Measurements from ENCODE around the gene CDC25C.

CDC25C gene

DNA sequence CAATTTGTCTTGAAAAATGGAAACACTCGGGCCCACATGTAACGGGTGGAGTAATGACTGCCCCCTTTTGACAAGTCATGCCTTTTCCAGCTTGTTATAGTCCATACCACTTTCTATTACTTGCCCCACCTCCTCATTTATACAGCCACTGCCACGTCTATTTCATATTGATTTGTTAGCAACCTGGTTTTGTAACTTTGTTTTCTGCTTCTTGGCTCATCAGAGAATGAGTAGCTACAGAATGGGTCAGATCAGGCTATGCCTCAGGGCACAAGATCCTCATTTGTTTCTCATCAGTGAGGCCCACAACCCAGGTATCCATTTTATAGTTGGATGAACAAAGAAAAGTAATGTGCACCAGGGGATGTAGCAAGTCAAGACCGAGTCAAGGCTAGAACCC lies 58.9 kb downstream of the CDC25C start:
- no peak overlapping the region for H3K4me2 ChIP-seq (ENCODE audit: low read depth, low read length)
- no peak for TF ChIP-seq EZH2 (optimal IDR thresholded peaks at IDR 0.05; ENCODE audit: low read depth, low read length)
- no peaks in the 10 kb centered on the region for H3F3A ChIP-seq (ENCODE audit: insufficient read depth, low read length)
- no peaks in the 10 kb centered on the region; the same call in 1 of the 2 replicates for H3K27me3 ChIP-seq (replicated peaks; ENCODE audit: insufficient read depth, low read length)
- DNase-seq, result no peak
- no peaks in the 10 kb centered on the region for H3K9me3 ChIP-seq (replicated peaks; ENCODE audit: insufficient read depth, low read length)
- H3K27ac ChIP-seq (ENCODE audit: low read length), result no peak overlapping the region
- H3K79me2 ChIP-seq (ENCODE audit: low read length), result no peaks in the 10 kb centered on the region
- no peaks in the 10 kb centered on the region for H3K36me3 ChIP-seq (replicated peaks; ENCODE audit: insufficient read depth, low read length)
- H4K20me1 ChIP-seq (ENCODE audit: insufficient read depth, low read length), result no peaks in the 10 kb centered on the region
- H2AFZ ChIP-seq (ENCODE audit: low read length), result no peak overlapping the region
- no peak overlapping the region for H3K4me3 ChIP-seq (ENCODE audit: low read length)
- H3K4me1 ChIP-seq (ENCODE audit: low read length), result no peaks in the 10 kb centered on the region
- H3K9me2 ChIP-seq (replicated peaks; ENCODE audit: insufficient read depth, low read length), result no peaks in the 10 kb centered on the region
- no peak overlapping the region for H3K9ac ChIP-seq (ENCODE audit: low read length)

DNA sequence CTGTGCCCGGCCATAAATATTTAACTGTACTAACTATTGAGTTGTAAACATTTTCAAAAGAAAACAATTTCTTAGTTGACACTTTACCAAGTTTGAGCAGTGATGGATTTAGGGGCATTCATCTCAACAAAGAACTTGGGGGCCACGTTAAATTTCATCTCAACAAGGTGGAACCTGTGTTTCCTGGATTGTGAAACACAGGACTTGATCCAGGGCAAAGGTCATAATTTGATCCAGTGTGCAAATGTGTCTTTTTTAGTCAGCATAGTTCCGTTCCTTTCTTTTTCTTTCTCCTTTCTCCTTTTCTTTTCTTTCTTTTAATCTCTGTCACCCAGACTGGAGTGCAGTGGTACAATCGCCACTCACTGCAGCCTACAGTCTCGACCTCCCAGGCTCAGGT lies 60.3 kb downstream of the CDC25C start:
- Histone ChIP-seq H3K9me2 (replicated peaks; ENCODE audit: insufficient read depth, low read length) (no peaks in the 10 kb centered on the region), H3K79me2 (ENCODE audit: low read length) (no peaks in the 10 kb centered on the region), H3K4me3 (ENCODE audit: low read length) (no peak overlapping the region), H4K20me1 (ENCODE audit: insufficient read depth, low read length) (no peaks in the 10 kb centered on the region), H3K27me3 (replicated peaks; ENCODE audit: insufficient read depth, low read length) (no peaks in the 10 kb centered on the region; the same call in 1 of the 2 replicates), H3K4me1 (ENCODE audit: low read length) (no peaks in the 10 kb centered on the region), H3K9me3 (replicated peaks; ENCODE audit: insufficient read depth, low read length) (no peaks in the 10 kb centered on the region), H3K27ac (ENCODE audit: low read length) (no peak overlapping the region), H3F3A (ENCODE audit: insufficient read depth, low read length) (no peaks in the 10 kb centered on the region), H3K4me2 (ENCODE audit: low read depth, low read length) (no peak overlapping the region), H3K9ac (ENCODE audit: low read length) (no peak overlapping the region), H3K36me3 (replicated peaks; ENCODE audit: insufficient read depth, low read length) (no peaks in the 10 kb centered on the region), H2AFZ (ENCODE audit: low read length) (no peak overlapping the region)
- TF ChIP-seq EZH2phosphoT487 (IDR thresholded peaks at IDR 0.05; ENCODE audit: low read length) (no peak), EZH2 (optimal IDR thresholded peaks at IDR 0.05; ENCODE audit: low read depth, low read length) (no peak)
- TF ChIP-seq, protein P1, sequence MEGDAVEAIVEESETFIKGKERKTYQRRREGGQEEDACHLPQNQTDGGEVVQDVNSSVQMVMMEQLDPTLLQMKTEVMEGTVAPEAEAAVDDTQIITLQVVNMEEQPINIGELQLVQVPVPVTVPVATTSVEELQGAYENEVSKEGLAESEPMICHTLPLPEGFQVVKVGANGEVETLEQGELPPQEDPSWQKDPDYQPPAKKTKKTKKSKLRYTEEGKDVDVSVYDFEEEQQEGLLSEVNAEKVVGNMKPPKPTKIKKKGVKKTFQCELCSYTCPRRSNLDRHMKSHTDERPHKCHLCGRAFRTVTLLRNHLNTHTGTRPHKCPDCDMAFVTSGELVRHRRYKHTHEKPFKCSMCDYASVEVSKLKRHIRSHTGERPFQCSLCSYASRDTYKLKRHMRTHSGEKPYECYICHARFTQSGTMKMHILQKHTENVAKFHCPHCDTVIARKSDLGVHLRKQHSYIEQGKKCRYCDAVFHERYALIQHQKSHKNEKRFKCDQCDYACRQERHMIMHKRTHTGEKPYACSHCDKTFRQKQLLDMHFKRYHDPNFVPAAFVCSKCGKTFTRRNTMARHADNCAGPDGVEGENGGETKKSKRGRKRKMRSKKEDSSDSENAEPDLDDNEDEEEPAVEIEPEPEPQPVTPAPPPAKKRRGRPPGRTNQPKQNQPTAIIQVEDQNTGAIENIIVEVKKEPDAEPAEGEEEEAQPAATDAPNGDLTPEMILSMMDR (IDR thresholded peaks at IDR 0.05; ENCODE audit: low read length), result no peak
- no peak for DNase-seq

DNA sequence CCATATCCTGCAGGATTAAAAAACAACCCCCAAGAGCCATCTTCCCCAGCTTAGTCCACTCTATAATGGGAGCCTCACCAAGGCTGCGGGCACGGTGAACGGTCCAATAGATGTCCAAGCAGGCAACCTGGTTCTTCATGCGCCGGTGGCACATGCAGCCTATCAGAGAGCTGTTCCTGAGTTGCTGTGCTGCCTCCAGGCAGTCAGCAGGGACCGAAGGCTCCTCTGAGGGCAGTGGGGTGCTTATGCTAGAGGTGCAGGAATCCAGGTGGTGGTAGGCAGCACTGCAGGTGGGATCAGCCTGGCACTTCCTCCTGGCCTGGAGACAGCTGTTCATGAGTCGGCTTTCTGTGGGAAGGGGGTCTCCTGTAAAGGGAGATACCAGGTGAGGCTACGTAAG lies 67.4 kb downstream of the CDC25C start:
- Histone ChIP-seq H3F3A (ENCODE audit: insufficient read depth, low read length) (no peaks in the 10 kb centered on the region), H3K4me1 (ENCODE audit: low read length) (no peaks in the 10 kb centered on the region), H3K36me3 (replicated peaks; ENCODE audit: insufficient read depth, low read length) (no peaks in the 10 kb centered on the region), H2AFZ (ENCODE audit: low read length) (no peak overlapping the region), H3K9me3 (replicated peaks; ENCODE audit: insufficient read depth, low read length) (no peaks in the 10 kb centered on the region), H3K27me3 (replicated peaks; ENCODE audit: insufficient read depth, low read length) (no peaks in the 10 kb centered on the region), H3K9me2 (replicated peaks; ENCODE audit: insufficient read depth, low read length) (no peaks in the 10 kb centered on the region), H3K27ac (ENCODE audit: low read length) (no peak overlapping the region), H3K4me3 (ENCODE audit: low read length) (no peak overlapping the region), H3K79me2 (ENCODE audit: low read length) (no peaks in the 10 kb centered on the region), H4K20me1 (ENCODE audit: insufficient read depth, low read length) (no peaks in the 10 kb centered on the region), H3K4me2 (ENCODE audit: low read depth, low read length) (no peak overlapping the region), H3K9ac (ENCODE audit: low read length) (no peak overlapping the region)
- DNase-seq, result no peak
- TF ChIP-seq, protein P1 (IDR thresholded peaks at IDR 0.05; ENCODE audit: low read length), result no peak
- TF ChIP-seq EZH2 (optimal IDR thresholded peaks at IDR 0.05; ENCODE audit: low read depth, low read length) (no peak), EZH2phosphoT487 (IDR thresholded peaks at IDR 0.05; ENCODE audit: low read length) (no peak)

DNA sequence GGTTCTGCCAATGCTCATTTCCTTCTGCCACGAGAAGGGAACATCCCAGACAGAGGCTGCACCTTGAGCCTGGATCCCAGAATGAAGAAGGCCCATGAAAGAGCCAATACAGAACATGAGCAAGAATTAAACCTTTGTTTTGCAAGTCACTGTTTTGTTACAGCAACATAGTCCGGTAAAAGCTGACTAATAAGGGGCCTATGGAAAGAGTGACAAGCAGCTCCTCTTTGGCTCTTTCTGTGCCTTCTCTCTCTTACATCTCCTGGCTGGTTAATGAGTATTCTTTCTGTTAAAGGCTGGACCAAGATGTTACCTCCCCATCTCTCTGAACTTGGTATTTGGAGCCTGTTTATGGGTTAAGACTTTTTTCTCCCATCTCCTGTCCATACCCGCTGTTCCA lies 68.0 kb downstream of the CDC25C start:
- no peak for TF ChIP-seq EZH2phosphoT487 (IDR thresholded peaks at IDR 0.05; ENCODE audit: low read length)
- TF ChIP-seq EZH2 (optimal IDR thresholded peaks at IDR 0.05; ENCODE audit: low read depth, low read length), result no peak
- TF ChIP-seq, protein P1 (IDR thresholded peaks at IDR 0.05; ENCODE audit: low read length), result no peak
- Histone ChIP-seq H3K4me3 (ENCODE audit: low read length) (no peak overlapping the region), H3K9me3 (replicated peaks; ENCODE audit: insufficient read depth, low read length) (no peaks in the 10 kb centered on the region), H3K4me2 (ENCODE audit: low read depth, low read length) (no peak overlapping the region), H3F3A (ENCODE audit: insufficient read depth, low read length) (no peaks in the 10 kb centered on the region), H3K27ac (ENCODE audit: low read length) (no peak overlapping the region), H3K36me3 (replicated peaks; ENCODE audit: insufficient read depth, low read length) (no peaks in the 10 kb centered on the region), H3K27me3 (replicated peaks; ENCODE audit: insufficient read depth, low read length) (no peaks in the 10 kb centered on the region), H3K79me2 (ENCODE audit: low read length) (no peaks in the 10 kb centered on the region), H3K9ac (ENCODE audit: low read length) (no peak overlapping the region), H2AFZ (ENCODE audit: low read length) (no peak overlapping the region), H4K20me1 (ENCODE audit: insufficient read depth, low read length) (no peaks in the 10 kb centered on the region), H3K9me2 (replicated peaks; ENCODE audit: insufficient read depth, low read length) (no peaks in the 10 kb centered on the region), H3K4me1 (ENCODE audit: low read length) (no peaks in the 10 kb centered on the region)
- no peak for DNase-seq
